ENCODE measurements around the gene SRD5A3. TPM values are rescaled to one million over a fixed set of nuclear protein-coding genes. Genes with fewer than 3 reads are reported as not detected.

Gene SRD5A3
- total and polyA plus RNA-seq, 9 of the 15 experiments (the other 6 are each of a cell fraction or from before 2014, with no cell fraction given) = 2.5 to 37.0 (median 13.3) TPM

DNA sequence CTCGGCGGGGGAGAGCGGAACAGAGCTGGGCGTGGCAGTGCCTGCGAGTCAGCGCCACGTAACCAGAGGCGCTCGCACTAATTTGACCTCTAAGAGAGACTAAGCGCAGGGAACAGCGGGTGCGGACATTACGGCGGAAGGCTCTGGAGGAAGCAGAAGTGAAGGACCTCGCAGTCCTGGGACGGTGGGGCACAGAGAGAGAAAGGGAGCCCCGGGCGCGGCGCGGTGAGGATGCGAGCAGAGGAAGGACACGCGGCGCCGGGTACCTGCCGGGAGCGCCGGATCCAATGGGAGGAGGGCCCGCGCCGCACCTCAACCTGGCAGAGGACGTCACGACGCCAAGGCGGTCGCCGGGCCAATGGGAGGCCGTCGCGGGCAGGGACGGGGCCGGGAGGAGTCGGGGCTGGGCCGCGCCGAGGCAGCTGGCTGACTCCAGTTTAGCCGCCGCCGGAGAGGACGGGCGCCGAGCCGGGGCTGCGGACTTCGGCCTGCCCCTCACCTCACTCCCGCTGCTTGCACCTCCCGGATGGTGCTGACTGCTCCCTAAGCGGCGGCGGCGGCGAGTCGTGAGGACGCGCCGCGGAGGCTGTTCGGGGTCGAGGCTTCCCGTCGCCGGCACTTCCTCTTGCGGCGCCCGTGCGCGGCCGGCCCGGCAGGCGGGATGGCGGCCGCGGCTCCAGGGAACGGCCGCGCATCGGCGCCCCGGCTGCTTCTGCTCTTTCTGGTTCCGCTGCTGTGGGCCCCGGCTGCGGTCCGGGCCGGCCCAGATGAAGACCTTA is 49.7 kb downstream of the SRD5A3 start, which contains the start of gene TMEM165 (continued):
- TF ChIP-seq MCM5 (IDR thresholded peaks at IDR 0.05; ENCODE audit: low read depth) = no peak
- TF ChIP-seq, protein P1, sequence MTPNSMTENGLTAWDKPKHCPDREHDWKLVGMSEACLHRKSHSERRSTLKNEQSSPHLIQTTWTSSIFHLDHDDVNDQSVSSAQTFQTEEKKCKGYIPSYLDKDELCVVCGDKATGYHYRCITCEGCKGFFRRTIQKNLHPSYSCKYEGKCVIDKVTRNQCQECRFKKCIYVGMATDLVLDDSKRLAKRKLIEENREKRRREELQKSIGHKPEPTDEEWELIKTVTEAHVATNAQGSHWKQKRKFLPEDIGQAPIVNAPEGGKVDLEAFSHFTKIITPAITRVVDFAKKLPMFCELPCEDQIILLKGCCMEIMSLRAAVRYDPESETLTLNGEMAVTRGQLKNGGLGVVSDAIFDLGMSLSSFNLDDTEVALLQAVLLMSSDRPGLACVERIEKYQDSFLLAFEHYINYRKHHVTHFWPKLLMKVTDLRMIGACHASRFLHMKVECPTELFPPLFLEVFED (CRISPR knock-in tag; conservative IDR thresholded peaks at IDR 0.05) = no peak
- TF ChIP-seq, protein P2, sequence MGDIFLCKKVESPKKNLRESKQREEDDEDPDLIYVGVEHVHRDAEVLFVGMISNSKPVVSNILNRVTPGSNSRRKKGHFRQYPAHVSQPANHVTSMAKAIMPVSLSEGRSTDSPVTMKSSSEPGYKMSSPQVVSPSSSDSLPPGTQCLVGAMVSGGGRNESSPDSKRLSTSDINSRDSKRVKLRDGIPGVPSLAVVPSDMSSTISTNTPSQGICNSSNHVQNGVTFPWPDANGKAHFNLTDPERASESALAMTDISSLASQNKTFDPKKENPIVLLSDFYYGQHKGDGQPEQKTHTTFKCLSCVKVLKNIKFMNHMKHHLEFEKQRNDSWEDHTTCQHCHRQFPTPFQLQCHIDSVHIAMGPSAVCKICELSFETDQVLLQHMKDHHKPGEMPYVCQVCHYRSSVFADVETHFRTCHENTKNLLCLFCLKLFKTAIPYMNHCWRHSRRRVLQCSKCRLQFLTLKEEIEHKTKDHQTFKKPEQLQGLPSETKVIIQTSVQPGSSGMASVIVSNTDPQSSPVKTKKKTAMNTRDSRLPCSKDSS (IDR thresholded peaks at IDR 0.05; ENCODE audit: low read depth, partially characterized antibody) = no peak
- TF ChIP-seq NEUROD1 (IDR thresholded peaks at IDR 0.05; ENCODE audit: borderline replicate concordance, low read depth, low read length, partially characterized antibody) = peak; percentile 57
- no peak for TF ChIP-seq KDM2B (CRISPR knock-in tag; IDR thresholded peaks at IDR 0.05)
- no peak for TF ChIP-seq DIDO1 (tag; IDR thresholded peaks at IDR 0.05; ENCODE audit: low read depth)
- TF ChIP-seq, protein P3, sequence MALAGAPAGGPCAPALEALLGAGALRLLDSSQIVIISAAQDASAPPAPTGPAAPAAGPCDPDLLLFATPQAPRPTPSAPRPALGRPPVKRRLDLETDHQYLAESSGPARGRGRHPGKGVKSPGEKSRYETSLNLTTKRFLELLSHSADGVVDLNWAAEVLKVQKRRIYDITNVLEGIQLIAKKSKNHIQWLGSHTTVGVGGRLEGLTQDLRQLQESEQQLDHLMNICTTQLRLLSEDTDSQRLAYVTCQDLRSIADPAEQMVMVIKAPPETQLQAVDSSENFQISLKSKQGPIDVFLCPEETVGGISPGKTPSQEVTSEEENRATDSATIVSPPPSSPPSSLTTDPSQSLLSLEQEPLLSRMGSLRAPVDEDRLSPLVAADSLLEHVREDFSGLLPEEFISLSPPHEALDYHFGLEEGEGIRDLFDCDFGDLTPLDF (CRISPR knock-in tag; IDR thresholded peaks at IDR 0.05) = 0 out of 2 replicates have a peak, but pooled peaks have one; percentile 48
- TF ChIP-seq TAL1 (IDR thresholded peaks at IDR 0.05) = no peak
- no peak for TF ChIP-seq TGIF2 (CRISPR knock-in tag; IDR thresholded peaks at IDR 0.05)
- no peak for TF ChIP-seq MXI1 (IDR thresholded peaks at IDR 0.05; ENCODE audit: low read depth, low read length)
- no peak for TF ChIP-seq GATAD2A (IDR thresholded peaks at IDR 0.05)
- no peak for TF ChIP-seq MEF2D (tag; conservative IDR thresholded peaks at IDR 0.05; ENCODE audit: low read depth)
- TF ChIP-seq ETV1 (tag; conservative IDR thresholded peaks at IDR 0.05; ENCODE audit: low read depth) = no peak
- peak in 1 of 2 experiments; percentile 59; a peak in 2 of 4 replicates for TF ChIP-seq MAZ (CRISPR knock-in tag; conservative IDR thresholded peaks at IDR 0.05 in 1 of 2, IDR thresholded peaks at IDR 0.05 in 1 of 2)
- TF ChIP-seq TFAM (CRISPR knock-in tag; conservative IDR thresholded peaks at IDR 0.05) = no peak
- TF ChIP-seq, protein P4, sequence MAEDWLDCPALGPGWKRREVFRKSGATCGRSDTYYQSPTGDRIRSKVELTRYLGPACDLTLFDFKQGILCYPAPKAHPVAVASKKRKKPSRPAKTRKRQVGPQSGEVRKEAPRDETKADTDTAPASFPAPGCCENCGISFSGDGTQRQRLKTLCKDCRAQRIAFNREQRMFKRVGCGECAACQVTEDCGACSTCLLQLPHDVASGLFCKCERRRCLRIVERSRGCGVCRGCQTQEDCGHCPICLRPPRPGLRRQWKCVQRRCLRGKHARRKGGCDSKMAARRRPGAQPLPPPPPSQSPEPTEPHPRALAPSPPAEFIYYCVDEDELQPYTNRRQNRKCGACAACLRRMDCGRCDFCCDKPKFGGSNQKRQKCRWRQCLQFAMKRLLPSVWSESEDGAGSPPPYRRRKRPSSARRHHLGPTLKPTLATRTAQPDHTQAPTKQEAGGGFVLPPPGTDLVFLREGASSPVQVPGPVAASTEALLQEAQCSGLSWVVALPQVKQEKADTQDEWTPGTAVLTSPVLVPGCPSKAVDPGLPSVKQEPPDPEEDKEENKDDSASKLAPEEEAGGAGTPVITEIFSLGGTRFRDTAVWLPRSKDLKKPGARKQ (CRISPR knock-in tag; IDR thresholded peaks at IDR 0.05) = no peak
- TF ChIP-seq, protein P5, sequence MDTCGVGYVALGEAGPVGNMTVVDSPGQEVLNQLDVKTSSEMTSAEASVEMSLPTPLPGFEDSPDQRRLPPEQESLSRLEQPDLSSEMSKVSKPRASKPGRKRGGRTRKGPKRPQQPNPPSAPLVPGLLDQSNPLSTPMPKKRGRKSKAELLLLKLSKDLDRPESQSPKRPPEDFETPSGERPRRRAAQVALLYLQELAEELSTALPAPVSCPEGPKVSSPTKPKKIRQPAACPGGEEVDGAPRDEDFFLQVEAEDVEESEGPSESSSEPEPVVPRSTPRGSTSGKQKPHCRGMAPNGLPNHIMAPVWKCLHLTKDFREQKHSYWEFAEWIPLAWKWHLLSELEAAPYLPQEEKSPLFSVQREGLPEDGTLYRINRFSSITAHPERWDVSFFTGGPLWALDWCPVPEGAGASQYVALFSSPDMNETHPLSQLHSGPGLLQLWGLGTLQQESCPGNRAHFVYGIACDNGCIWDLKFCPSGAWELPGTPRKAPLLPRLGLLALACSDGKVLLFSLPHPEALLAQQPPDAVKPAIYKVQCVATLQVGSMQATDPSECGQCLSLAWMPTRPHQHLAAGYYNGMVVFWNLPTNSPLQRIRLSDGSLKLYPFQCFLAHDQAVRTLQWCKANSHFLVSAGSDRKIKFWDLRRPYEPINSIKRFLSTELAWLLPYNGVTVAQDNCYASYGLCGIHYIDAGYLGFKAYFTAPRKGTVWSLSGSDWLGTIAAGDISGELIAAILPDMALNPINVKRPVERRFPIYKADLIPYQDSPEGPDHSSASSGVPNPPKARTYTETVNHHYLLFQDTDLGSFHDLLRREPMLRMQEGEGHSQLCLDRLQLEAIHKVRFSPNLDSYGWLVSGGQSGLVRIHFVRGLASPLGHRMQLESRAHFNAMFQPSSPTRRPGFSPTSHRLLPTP (IDR thresholded peaks at IDR 0.05; ENCODE audit: borderline replicate concordance, extremely low read depth, insufficient read length) = no peak
- 0 out of 2 replicates have a peak, but pooled peaks have one; percentile 22 for TF ChIP-seq NFE2 (IDR thresholded peaks at IDR 0.05; ENCODE audit: low read depth)
- TF ChIP-seq CBX1 (IDR thresholded peaks at IDR 0.05; ENCODE audit: low read depth) = peak; percentile 85
